ENCODE measurements around the gene TECR. TPM values are rescaled to one million over a fixed set of nuclear protein-coding genes. Genes with fewer than 3 reads are reported as not detected.
"Not testable (repeated sequence)": the region's sequence is repeated elsewhere in the genome, so short reads cannot be mapped to it uniquely, and the experiment has no call there.

The TECR gene
- total RNA-seq, 6 donors from 2014 or later, result 54.0 to 124 (median 80.6) TPM

- ATAC-seq (ENCODE audit: low FRiP score in 2 of 2), result no peak
- peaks cover 0 to 4% (median 0%) of the 10 kb centered on the region in 4 donors for H3K4me1 ChIP-seq
Observed at GRCh38 chr19:14612657-14613056, 83.3 kb downstream of the TECR start.

DNA sequence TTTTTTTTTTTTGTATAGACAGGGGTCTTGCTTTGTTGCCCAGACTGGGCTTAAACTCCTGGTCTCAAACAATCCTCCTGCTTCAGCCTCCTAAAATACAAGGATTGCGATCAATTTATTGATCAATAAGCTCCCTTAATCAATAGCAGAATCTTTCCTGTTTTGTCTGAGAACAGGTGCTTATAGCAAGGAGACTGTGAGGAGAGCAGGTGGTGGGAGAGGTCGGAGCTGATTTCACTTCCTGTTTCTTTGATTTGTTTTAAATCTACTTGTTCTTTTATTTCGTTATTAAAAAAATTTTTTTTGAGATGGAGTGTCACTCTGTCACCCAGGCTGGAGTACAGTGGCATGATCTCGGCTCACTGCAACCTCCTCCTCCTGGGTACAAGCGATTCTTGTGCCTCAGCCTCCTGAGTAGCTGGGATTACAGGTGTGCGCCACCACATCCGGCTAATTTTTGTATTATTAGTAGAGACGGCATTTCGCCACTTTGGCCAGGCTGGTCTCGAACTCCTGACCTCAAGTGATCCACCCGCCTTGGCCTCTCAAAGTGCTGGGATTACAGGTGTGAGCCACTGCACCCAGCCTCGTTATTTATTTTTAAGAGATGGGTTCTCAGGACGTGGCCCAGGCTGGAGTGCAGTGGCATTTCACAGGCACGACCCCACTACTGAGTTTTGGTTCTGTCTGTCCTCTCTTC is 84.2 kb downstream of the TECR start:
- WGBS, 2 donors, result 60 to 61% methylated on average over 14 of the region's 14 CpGs
- DNase-seq, result not testable (repeated sequence)

More at GRCh38 chr19:14612657-14613056, 83.3 kb downstream of the TECR start:
- Histone ChIP-seq H3K27me3 (no peaks in the 10 kb centered on the region), H3K27ac (no peak overlapping the region), H3K36me3 (no peaks in the 10 kb centered on the region), H3K4me3 (no peak overlapping the region), H3K9me3 (no peaks in the 10 kb centered on the region)
- DNase-seq, result no peak
- no peak for TF ChIP-seq POLR2A (IDR thresholded peaks at IDR 0.05)
- no peak for TF ChIP-seq EP300 (IDR thresholded peaks at IDR 0.05)
- TF ChIP-seq POLR2AphosphoS5 (IDR thresholded peaks at IDR 0.05), result no peak
- TF ChIP-seq CTCF (IDR thresholded peaks at IDR 0.05), result no peak
- WGBS, 2 donors, result 86% methylated on average over 4 of the region's 4 CpGs

DNA sequence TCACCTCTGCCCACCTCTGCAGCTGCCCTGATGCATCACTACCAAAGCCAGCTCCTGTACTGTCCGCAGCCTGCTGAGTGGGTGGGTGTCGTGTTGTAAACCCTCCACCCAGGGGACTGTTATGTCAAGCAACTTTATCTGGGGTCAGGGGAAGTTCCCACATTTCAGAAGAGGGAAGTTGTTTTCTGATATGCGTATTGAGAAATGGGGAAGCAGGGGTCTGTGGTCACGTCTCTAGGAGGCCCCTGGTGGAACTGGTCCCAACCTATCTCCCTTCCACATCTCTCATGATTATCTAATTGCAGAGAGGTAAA is 84.7 kb downstream of the TECR start:
- DNase-seq, result peak in 1 of 2 donors; percentile 41

More for the DNA sequence above, 84.2 kb downstream of the TECR start:
- not testable (repeated sequence) for H3K9me3 ChIP-seq; H3K27me3 ChIP-seq; H3K4me1 ChIP-seq; H3K36me3 ChIP-seq; H3K4me3 ChIP-seq; ATAC-seq (ENCODE audit: low FRiP score in 2 of 2)
- H3K27ac ChIP-seq, result peak overlapping the region in 2 of 4 donors; percentile 14 to 52

More for the DNA sequence above, 84.7 kb downstream of the TECR start:
- Histone ChIP-seq H3K27me3 (no peaks in the 10 kb centered on the region), H3K36me3 (no peaks in the 10 kb centered on the region), H3K27ac (peak overlapping the region in 2 of 4 donors; percentile 14 to 52), H3K4me3 (no peak overlapping the region), H3K9me3 (peaks cover 3 to 8% (median 4%) of the 10 kb centered on the region in 4 donors), H3K4me1 (peaks cover 0 to 4% (median 0%) of the 10 kb centered on the region in 4 donors)
- ATAC-seq (ENCODE audit: low FRiP score in 2 of 2), result peak; percentile 50 to 70
- TF ChIP-seq CTCF (IDR thresholded peaks at IDR 0.05), result no peak
- no peak for TF ChIP-seq POLR2A (IDR thresholded peaks at IDR 0.05)
- TF ChIP-seq EP300 (IDR thresholded peaks at IDR 0.05), result no peak
- TF ChIP-seq POLR2AphosphoS5 (IDR thresholded peaks at IDR 0.05), result no peak
- 38 to 42% methylated on average over 4 of the region's 4 CpGs for WGBS, 2 donors

Small RNA genes within 50 kb of the gene (small RNA-seq; reads per million reads assigned to genes)
- gene RN7SL842P (0 reads per million in 4 donors), gene SNRPGP15 (0 reads per million in 4 donors)

Other genes with a start within 250 kb of the TECR start
- gene ADGRE5, start 148.2 kb upstream of the TECR start, total RNA-seq, result 100 to 1,000 TPM; 123 to 259 (median 227) TPM
- gene DDX39A, start 110.3 kb upstream of the TECR start, total RNA-seq, result 100 to 1,000 TPM in 2 of 6 donors, 10 to 100 TPM in 4; 47.6 to 189 (median 86.0) TPM
- gene PKN1, start 96.3 kb upstream of the TECR start, total RNA-seq, result 100 to 1,000 TPM in 5 of 6 donors, 10 to 100 TPM in 1; 95.2 to 278 (median 200) TPM
- gene PTGER1, start 54.2 kb upstream of the TECR start, total RNA-seq, result 1 to 10 TPM in 2 of 6 donors, under 1 TPM in 1, not detected in 3; 0.59 to 3.9 (median 1.7) TPM
- 100 to 1,000 TPM; 103 to 283 (median 152) TPM for gene GIPC1, start 33.5 kb upstream of the TECR start, total RNA-seq
- gene DNAJB1, start 11.2 kb upstream of the TECR start, total RNA-seq, result 100 to 1,000 TPM in 3 of 6 donors, 10 to 100 TPM in 3; 33.5 to 137 (median 101) TPM
- 100 to 1,000 TPM; 124 to 350 (median 171) TPM for gene NDUFB7, start 42.5 kb downstream of the TECR start, total RNA-seq
- gene CLEC17A, start 53.5 kb downstream of the TECR start, total RNA-seq, result not detected
- gene ADGRE3, start 145.2 kb downstream of the TECR start, total RNA-seq, result 1 to 10 TPM in 4 of 6 donors, under 1 TPM in 1, not detected in 1; 0.76 to 9.6 (median 2.4) TPM
- 10 to 100 TPM; 16.1 to 35.6 (median 20.0) TPM for gene ZNF333, start 160.5 kb downstream of the TECR start, total RNA-seq
- 10 to 100 TPM; 12.3 to 24.1 (median 18.1) TPM for gene ADGRE2, start 249.0 kb downstream of the TECR start, total RNA-seq